Right cardiac atrium (tissue), 5 donors: ENCODE measurements around the gene TRIP10. TPM values are rescaled to one million over a fixed set of nuclear protein-coding genes. Genes with fewer than 3 reads are reported as not detected.
A peak's percentile ranks its signal among the peaks of the same experiment; 100 is the strongest.

Experiments used
- ATAC-seq, 2 donors: fragments of 200-7000 bp; cut with Tn5 transposase; one replicate each; pipeline versions ENCODE4 v1.8.0 to v1.9.1; 2020; ENCODE audit warnings: moderate library complexity in 2 of 2, mild to moderate bottlenecking in 1 of 2
- DNase-seq, 3 donors: peaks; one replicate each; pipeline ENCODE4 v3.0.0-alpha.2; 2020
- H3K27ac ChIP-seq: one replicate; pipeline ENCODE4 v1.5.1; 2013; ENCODE audit warnings: mild to moderate bottlenecking, low read length, control low read depth, moderate library complexity
- H3K27me3 ChIP-seq: one replicate; pipeline ENCODE4 v1.6.1; 2013; ENCODE audit not compliant: control insufficient read depth, insufficient read depth
- H3K4me1 ChIP-seq: one replicate; pipeline ENCODE4 v1.6.1; 2013; ENCODE audit warnings: low read length; ENCODE audit not compliant: control insufficient read depth, insufficient read depth
- H3K4me3 ChIP-seq: one replicate; pipeline ENCODE4 v1.5.1; 2013; ENCODE audit warnings: low read length, control low read depth
- H3K9me3 ChIP-seq: one replicate; pipeline ENCODE4 v1.6.1; 2013; ENCODE audit warnings: low read length; ENCODE audit not compliant: control insufficient read depth
- WGBS: extraction: QIAGEN DNeasy Blood & Tissue Kit; methylation state at CpG from one replicate; pipeline ENCODE4 v1.1.7; 2013; 5-methylcytosine and 5-hydroxymethylcytosine counted together
- intact Hi-C, 4 donors: fragments of 100-400 bp; cut with DNase I; formaldehyde crosslinking; loops; one replicate each; pipeline versions ENCODE4 v1.11.0 to v1.14.0; 2022 to 2023
- polyA plus RNA-seq: library from polyadenylated mRNA; stranded (reverse); fragments of 200-250 nt; gene quantifications from one replicate; pipeline ENCODE4 v1.2.3, GENCODE V29; 2013
- total RNA-seq, 4 donors: library from RNA; stranded (reverse); fragmentation: NEBNext Ultra II Directional; extraction: Animal tissue kit (Norgen Biotek cat#: 25700); gene quantifications; one replicate each; pipeline ENCODE4 v1.2.1, GENCODE V29; 2021
- donor health status: healthy with polysubstance abuse.
- donor health status: DM: no; HTN: yes; CAD: no.
- donor health status: DM: no; HTN: no; CAD: no.
- donor health status: DM: no; HTN: yes; CAD: no; lungs with severe emphysema.
- donor health status: DM: yes; HTN: yes; CAD: no.

The TRIP10 gene
- total and polyA plus RNA-seq, 5 donors = 68.8 to 92.6 (median 83.8) TPM

GRCh38 chr19:6718741-6719539 lies 20.5 kb upstream of the TRIP10 start:
- Histone ChIP-seq H3K27ac (no peak overlapping the region), H3K4me1 (no peaks in the 10 kb centered on the region), H3K27me3 (no peaks in the 10 kb centered on the region), H3K9me3 (no peaks in the 10 kb centered on the region), H3K4me3 (peak overlapping the region; percentile 3)
- WGBS = 74% methylated on average over 21 of the region's 21 CpGs
- peak; percentile 54 to 73 (median 64) for DNase-seq
- ATAC-seq = peak; percentile 10 to 40
- intact Hi-C loops = no loop called here

DNA sequence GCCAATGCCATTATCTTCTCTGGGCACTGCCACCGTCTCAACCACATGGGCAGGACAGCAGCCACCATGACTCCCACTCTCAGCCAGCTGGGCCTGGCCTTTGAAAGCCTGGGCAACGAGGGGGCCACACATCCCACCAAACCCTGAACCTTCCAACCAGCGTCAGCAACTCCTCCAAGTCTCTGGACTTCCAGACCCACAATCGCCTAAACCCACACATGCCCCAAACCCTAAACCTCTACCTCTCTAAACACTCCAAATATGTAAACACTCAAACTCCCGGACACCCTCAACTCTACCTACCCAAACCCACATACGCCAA lies 20.0 kb upstream of the TRIP10 start:
- H3K27me3 ChIP-seq = no peaks in the 10 kb centered on the region
- peak overlapping the region; percentile 3 for H3K4me3 ChIP-seq
- H3K4me1 ChIP-seq = no peaks in the 10 kb centered on the region
- intact Hi-C loops = no loop called here
- H3K27ac ChIP-seq = no peak overlapping the region
- ATAC-seq (no peak), DNase-seq (no peak)
- H3K9me3 ChIP-seq = no peaks in the 10 kb centered on the region
- WGBS = 69% methylated on average over 6 of the region's 6 CpGs

GRCh38 chr19:6719992-6720368 lies 19.5 kb upstream of the TRIP10 start:
- Histone ChIP-seq H3K27me3 (no peaks in the 10 kb centered on the region), H3K4me3 (peak overlapping the region; percentile 3), H3K9me3 (no peaks in the 10 kb centered on the region), H3K4me1 (no peaks in the 10 kb centered on the region), H3K27ac (peak overlapping the region; percentile 5)
- intact Hi-C loops = no loop called here
- ATAC-seq (no peak), DNase-seq (no peak)
- 72% methylated on average over 3 of the region's 3 CpGs for WGBS

- DNase-seq = peak; percentile 79 to 86 (median 80)
- Histone ChIP-seq H3K4me1 (no peaks in the 10 kb centered on the region), H3K27me3 (no peaks in the 10 kb centered on the region), H3K9me3 (no peaks in the 10 kb centered on the region), H3K4me3 (peak within 1 kb of the TSS; percentile 3), H3K27ac (peak within 1 kb of the TSS; percentile 55)
- intact Hi-C loops = no loop called here
- 40% methylated on average over 4 of the region's 4 CpGs for WGBS
- ATAC-seq = peak; percentile 84 to 86
Observed at GRCh38 chr19:6720369-6721137, 18.9 kb upstream of the TRIP10 start, which contains the start of gene C3. Gene C3, minus strand, starts transcription at chr19:6720650. Its CDS starts 61 bp downstream, at chr19:6720589.

DNA sequence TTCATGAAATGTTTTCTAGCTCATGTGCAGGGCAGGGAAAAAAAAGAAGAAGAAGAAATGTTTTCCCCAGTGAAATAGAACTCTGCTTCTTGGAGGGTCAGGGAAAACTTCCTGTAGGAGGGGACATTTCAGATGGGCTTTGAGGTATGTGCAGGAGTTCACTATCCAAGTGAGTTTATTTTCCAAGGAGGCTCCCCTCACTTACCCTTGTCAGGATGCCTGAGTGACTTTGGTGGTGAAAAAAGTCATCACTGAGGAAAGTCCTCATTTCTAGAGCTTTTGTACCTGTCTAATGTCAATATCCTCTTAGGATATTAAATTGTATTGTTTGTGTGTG lies 18.4 kb upstream of the TRIP10 start:
- ATAC-seq = no peak
- DNase-seq = no peak
- H3K4me3 ChIP-seq = no peak overlapping the region
- intact Hi-C loops = no loop called here
- no peaks in the 10 kb centered on the region for H3K4me1 ChIP-seq
- no peak overlapping the region for H3K27ac ChIP-seq
- no peaks in the 10 kb centered on the region for H3K9me3 ChIP-seq
- H3K27me3 ChIP-seq = no peaks in the 10 kb centered on the region

- no peaks in the 10 kb centered on the region for H3K4me1 ChIP-seq
- no peak for ATAC-seq
- H3K4me3 ChIP-seq = no peak overlapping the region
- H3K9me3 ChIP-seq = no peaks in the 10 kb centered on the region
- H3K27me3 ChIP-seq = no peaks in the 10 kb centered on the region
- 81% methylated on average over 5 of the region's 5 CpGs for WGBS
- peak in 2 of 3 donors; percentile 9 to 17 for DNase-seq
- intact Hi-C loops = no loop called here
- no peak overlapping the region for H3K27ac ChIP-seq
Observed at GRCh38 chr19:6721773-6722172, 17.7 kb upstream of the TRIP10 start.

DNA sequence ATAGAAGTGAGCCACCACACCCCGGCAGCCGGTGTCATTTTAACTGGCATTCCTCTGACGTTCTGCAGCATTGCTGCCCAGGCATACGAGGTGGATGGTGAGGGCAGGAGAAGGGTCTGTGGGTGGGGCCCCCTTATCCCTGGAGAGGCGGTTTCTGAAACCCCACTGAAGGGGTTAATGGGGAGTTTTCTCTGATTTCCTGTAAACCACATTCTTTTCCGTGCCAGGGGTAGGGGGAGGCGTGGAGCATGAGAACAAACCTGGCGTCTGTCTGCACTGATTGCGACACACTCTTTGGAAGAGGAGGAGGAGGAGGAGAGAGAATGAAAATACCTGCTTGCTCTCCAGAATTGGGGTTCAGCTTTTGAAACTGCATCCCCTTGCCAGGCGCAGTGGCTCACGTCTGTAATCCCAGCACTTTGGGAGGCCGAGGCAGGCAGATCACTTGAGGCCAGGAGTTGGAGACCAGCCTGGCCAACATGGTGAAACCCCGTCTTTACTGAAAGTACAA lies 16.3 kb upstream of the TRIP10 start:
- WGBS = 20% methylated on average over 13 of the region's 13 CpGs
- H3K4me3 ChIP-seq = no peak overlapping the region
- H3K4me1 ChIP-seq = no peaks in the 10 kb centered on the region
- no peaks in the 10 kb centered on the region for H3K9me3 ChIP-seq
- H3K27ac ChIP-seq = no peak overlapping the region
- DNase-seq (peak; percentile 75 to 87 (median 77)), ATAC-seq (peak; percentile 28 to 47)
- intact Hi-C loops = no loop called here
- H3K27me3 ChIP-seq = no peaks in the 10 kb centered on the region

GRCh38 chr19:6723738-6724137 lies 15.7 kb upstream of the TRIP10 start:
- H3K27me3 ChIP-seq = no peaks in the 10 kb centered on the region

GRCh38 chr19:6724631-6725492 lies 14.6 kb upstream of the TRIP10 start:
- H3K27ac ChIP-seq = no peak overlapping the region
- H3K9me3 ChIP-seq = no peaks in the 10 kb centered on the region
- no peaks in the 10 kb centered on the region for H3K4me1 ChIP-seq
- ATAC-seq = no peak
- peak in 1 of 3 donors; percentile 24 for DNase-seq
- no peak overlapping the region for H3K4me3 ChIP-seq
- WGBS = 66% methylated on average over 15 of the region's 15 CpGs
- H3K27me3 ChIP-seq = no peaks in the 10 kb centered on the region
- intact Hi-C loops = no loop called here

More at GRCh38 chr19:6723738-6724137, 15.7 kb upstream of the TRIP10 start:
- no peak overlapping the region for H3K4me3 ChIP-seq
- no peak for ATAC-seq
- 52% methylated on average over 5 of the region's 5 CpGs for WGBS
- intact Hi-C loops = no loop called here
- H3K9me3 ChIP-seq = no peaks in the 10 kb centered on the region
- peak in 1 of 3 donors; percentile 36 for DNase-seq
- H3K4me1 ChIP-seq = no peaks in the 10 kb centered on the region
- H3K27ac ChIP-seq = no peak overlapping the region

DNA sequence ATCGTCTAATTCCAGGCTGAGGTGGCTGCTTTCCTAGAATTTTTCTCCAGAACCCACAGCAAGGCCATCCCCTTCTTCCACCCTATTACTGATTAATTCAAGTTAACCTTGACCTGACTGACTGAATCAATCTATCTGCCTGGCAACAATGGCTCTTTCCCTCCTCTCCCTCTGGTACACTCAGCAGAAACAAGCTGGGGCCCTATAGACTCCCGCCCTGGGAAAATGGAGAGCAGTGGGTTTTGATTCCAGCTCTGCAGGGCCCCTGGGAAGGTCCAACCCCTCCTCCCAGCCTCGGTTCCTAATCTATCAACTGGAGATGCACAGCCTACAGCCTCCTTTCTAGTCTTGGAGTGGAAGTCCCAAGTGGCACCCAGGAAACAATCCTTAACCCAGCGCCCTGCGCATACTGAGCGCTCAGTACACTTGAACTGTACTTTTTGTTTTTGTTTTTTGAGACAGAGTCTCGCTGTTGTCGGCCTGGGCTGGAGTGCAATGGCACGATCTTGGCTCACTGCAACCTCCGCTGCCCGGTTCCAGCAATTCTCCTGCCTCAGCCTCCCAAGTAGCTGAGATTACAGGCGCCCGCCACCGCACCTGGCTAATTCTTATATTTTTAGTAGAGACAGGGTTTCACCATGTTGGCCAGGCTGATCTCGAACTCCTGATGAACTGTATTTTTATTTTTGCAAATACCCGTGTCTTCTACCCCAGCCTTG lies 13.8 kb upstream of the TRIP10 start:
- Histone ChIP-seq H3K4me3 (no peak overlapping the region), H3K9me3 (no peaks in the 10 kb centered on the region), H3K4me1 (no peaks in the 10 kb centered on the region), H3K27ac (no peak overlapping the region), H3K27me3 (no peaks in the 10 kb centered on the region)
- peak in 1 of 3 donors; percentile 6 for DNase-seq
- ATAC-seq = no peak
- 88% methylated on average over 16 of the region's 16 CpGs for WGBS
- intact Hi-C loops = no loop called here
